Skeletal muscle cell (primary cell): ENCODE data around the gene SSBP3.
"Not testable (repeated sequence)": the region's sequence is repeated elsewhere in the genome, so short reads cannot be mapped to it uniquely, and the experiment has no call there.

Source experiments
- DNase-seq: peaks from one replicate; pipeline ENCODE4 v3.0.0-alpha.2; 2010; ENCODE audit warnings: low read depth
- H3K4me3 ChIP-seq: 2 replicates; pipeline ENCODE4 v1.5.1; 2011; ENCODE audit warnings: low read depth, mild to moderate bottlenecking, control low read depth, low read length, moderate library complexity

SSBP3 gene

DNA sequence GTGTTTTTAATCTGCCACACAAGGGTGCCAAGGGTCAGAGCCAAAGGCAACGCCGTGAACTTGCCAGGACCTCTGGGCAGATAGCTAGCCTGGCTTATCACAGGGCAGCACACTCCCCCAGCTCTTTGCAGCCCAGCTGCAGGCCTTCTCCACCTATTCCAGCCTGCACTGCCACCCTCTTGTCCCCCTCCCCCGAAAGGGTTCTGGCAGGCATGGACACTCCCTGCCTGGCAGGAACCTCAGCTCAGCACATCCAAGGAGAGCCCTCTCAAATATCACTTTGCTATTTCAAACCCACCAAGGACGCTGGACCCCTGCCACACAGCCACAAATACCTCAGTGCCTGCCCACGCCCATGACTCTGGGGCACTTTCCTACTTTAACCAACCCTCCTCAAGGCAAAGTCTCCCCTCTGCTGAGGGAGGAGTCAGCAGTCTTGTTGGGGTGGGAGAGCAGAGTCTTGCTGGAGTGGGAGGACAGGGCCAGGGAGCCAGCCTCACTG lies 9.1 kb downstream of the SSBP3 start:
- no peak for DNase-seq
- no peak overlapping the region for H3K4me3 ChIP-seq

DNA sequence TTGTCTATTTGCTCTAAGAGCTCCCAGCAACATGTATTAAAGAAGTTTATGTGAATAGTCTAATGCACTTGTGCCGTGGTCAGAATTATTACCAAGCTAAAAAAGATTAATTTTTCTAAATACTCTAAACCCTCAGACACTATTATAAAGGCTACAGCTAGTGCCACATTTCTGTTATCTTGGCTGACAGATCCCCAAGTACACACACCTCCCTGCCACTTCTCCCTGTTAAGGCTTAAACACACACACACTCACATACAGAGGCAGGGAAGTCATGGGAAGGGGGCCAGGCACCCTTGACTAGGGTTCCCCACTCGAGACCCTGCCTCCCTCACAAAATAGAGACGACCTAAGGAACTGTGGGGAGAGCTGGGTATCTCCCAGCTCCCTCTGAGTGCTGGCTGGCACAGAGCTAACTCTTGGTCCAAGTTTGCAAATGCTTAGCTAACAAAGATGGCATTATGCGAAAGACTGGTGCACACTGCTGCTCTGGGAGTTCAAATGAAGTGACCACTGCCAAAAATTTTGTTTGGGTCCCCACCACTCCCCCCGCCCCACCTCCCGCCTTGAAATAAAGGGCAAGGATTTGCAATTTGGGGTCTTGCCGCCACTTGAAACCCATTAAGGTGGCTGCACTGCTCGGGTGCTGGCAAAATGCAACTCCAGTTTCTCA lies 9.8 kb downstream of the SSBP3 start:
- no peak for DNase-seq
- H3K4me3 ChIP-seq = no peak overlapping the region

DNA sequence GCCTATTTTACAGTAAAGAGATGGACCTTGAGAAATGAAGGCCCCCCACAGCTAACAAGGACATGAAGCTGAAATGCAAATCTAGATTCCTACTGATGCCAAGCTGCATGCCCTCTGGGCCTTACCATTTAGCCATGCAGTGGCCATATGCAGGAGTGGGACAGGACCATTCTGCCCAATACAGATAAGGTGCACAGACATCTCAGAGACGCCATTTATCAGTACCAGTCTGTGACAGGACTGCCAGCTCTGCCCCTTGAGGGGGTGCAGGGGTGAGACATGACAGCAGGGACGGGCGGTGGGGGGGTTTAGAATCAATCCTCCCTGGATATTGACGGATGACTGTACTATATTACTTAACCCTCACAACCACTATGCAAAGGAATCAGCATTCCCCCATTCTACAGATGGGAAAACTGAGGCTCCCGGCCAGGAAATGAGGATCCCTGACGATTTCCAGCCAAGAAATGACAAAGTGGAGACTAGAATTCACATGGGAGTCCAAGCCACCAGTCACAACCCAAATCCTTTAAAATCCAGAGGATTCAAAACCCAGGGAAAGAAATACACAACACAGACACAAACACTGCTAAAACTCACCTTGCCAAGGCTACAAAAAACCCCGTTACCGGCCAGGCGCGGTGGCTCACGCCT lies 10.8 kb downstream of the SSBP3 start:
- DNase-seq = no peak
- H3K4me3 ChIP-seq = no peak overlapping the region

DNA sequence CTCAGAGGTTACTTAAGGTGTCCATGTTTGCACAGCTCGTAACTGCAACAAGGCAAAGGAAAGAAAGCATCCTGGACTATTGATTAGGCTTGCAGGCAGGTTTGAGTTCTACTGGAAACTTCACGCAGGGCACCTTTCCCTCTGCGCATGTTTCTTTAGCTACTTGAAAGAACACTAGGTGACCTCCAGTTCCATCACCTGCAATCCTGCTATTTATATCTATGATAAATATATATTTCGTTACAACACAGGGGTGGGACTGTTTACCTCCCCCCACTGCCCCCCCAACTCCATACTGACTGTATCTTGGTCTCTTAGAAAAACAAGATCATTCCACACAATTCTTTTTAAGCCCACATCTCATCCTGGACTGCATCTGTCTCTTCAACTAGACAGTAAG lies 12.1 kb downstream of the SSBP3 start:
- DNase-seq = no peak

DNA sequence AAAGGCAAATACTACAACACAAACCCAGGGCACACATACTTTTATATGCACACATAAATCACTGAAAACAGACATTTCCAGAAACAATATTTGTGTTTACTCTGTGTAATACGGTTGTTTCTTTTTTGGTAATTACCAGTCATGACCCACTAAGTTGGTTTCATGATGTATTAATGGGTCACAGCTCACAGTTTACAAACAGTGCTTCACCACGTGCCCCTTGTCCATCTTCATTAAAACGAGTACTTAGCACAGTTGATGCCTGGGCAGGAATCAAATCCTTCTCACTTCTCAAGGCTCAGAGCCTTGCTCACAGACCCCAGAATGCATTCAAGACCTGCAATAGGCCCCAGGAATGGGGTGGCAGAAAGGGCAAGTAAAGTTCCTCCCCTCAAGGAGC lies 13.8 kb downstream of the SSBP3 start:
- DNase-seq = no peak

More for the DNA sequence above, 12.1 kb downstream of the SSBP3 start:
- H3K4me3 ChIP-seq = no peak overlapping the region

DNA sequence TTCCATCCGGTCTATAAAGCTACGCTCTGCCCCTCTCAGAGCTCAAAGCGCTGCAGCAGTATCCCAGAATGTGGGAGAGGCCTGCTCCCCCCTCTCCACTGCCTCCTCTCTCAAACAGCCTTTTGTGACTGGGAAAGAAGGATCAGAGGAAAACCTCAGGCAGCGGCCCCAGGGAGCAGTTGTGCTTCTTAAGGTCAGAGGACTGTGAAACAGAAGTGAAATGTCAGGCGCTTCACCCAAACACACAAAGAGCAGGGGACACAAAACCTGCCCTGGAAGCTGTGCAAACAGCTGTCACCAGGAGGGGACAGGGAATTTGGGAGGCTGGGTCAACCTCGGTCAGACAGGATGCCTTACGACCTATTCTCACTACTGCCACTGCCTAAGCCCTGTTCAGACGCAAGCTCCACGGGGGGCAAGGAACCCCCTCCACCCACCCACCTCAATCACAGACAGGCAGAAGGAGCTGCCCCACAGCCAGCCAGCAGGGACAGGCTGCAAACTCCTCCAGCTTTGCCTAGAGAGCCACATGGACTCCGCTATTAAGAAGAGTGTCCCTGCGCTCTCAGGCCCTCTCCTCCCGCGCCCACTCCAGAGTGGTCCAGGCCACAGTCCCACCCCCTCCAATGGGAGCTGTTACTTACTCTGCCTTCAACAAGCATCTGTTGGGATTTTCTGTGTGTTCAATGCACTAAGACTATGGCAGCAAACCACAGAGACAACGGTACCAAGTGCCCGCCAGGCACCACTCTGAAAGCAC lies 14.6 kb downstream of the SSBP3 start:
- no peak for DNase-seq
- no peak overlapping the region for H3K4me3 ChIP-seq

More for the DNA sequence above, 13.8 kb downstream of the SSBP3 start:
- no peak overlapping the region for H3K4me3 ChIP-seq

DNA sequence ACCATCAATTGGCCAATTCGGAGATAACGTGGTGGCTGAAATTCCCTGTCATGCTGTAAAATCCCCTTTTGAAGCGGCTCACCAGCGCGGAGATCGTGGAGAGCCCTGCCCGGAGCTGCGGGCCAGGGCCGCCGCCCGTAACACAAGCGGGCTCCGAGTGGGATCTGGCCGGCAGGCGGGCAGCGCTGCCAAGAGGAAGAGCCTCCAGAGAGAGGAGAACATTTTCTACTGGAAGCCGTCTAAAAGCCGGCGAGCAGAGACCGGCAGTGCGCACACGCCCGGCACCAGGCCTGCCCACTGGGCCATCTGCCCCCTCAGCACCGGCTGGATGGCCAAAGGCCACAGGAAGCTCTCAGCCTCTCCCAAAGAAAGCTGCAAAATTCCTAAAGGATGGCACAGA lies 15.5 kb downstream of the SSBP3 start:
- H3K4me3 ChIP-seq = no peak overlapping the region
- no peak for DNase-seq

DNA sequence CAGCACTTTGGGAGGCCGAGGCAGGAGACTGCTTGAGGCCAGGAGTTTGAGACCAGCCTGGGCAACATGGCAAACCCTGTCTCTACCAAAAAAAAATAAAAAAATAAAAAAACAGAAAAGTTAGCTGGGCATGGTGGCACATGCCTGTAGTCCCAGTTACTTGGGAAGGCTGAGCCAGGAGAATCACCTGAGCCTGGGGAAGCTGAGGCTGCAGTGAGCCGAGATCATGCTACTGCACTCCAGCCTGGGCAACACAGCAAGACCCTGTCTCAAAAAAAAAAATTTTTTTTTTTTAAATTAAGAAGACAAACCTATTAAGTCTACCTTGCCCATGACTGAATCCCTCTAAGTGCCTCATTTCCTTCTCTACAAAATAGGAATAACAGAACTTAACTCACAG lies 16.6 kb downstream of the SSBP3 start:
- DNase-seq, H3K4me3 ChIP-seq: not testable (repeated sequence)

DNA sequence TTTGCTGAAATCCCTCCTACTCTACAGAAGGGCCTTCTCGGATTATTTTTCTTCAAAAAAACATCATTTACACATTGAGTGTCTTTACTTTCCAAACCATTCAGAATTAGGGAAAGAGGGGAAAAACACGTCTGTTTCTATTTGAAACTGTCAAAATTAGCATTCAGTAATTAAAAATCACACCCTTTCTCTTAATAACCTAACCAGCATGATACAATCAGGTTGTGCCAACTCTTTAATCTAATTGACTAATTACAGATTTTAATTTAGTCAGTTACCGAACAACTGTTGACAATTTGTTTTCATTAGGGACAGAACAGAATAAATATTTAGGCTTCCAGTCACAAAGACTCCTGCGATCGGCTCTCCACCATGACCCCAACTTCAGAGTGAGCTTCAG lies 18.8 kb downstream of the SSBP3 start:
- no peak overlapping the region for H3K4me3 ChIP-seq
- no peak for DNase-seq

DNA sequence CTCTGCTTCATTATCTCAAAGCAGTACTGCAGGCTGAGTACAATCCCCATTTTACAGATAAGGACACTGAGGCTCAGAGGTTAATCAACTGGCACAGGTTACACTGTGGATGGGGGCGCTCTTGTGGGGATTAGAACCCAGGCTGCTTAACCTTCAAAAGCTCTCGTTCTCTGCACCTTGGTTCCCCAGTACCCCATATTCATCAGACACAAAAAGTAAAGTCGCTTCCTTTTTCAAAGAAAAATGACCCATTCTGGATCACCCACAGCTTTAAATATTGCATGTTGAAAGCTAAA lies 20.5 kb downstream of the SSBP3 start:
- no peak for DNase-seq
- no peak overlapping the region for H3K4me3 ChIP-seq

DNA sequence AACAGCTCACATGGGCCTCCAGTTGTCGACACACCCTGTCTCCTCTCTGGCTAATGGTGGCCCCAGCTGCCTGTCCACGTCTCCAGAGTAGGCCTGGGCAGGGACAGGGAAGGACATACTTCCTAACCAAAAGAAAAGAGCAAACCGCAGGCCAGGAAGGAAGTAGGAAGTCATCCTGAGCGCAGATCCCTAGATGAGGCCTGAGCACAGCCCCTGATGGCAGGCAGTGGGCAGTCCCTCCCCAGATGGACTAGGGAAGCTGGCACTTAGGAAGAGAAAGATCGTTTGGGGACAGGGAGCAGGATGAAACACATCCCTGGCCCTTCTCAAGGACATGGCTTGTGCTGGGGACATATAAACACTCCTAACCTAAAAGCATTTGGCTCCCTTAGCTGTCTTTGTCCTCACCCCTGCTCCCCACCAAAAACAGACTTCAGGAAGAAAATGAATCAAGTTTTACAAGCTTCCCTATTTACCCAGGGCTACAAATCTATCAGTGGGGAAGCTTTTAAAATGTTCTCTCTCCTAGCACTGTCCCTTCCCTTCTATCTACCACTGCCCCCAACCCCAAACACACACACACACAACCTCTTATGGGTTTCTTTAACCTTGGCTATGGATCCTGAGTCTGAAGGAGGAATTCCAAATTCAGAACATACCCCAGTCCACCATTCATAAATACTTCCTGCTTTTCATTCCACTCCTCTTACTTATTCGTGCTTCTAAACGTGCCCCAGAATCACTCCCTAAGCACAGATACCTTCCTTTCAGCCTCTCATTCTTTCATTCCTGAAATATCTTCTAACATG lies 21.1 kb downstream of the SSBP3 start:
- no peak for DNase-seq
- no peak overlapping the region for H3K4me3 ChIP-seq

DNA sequence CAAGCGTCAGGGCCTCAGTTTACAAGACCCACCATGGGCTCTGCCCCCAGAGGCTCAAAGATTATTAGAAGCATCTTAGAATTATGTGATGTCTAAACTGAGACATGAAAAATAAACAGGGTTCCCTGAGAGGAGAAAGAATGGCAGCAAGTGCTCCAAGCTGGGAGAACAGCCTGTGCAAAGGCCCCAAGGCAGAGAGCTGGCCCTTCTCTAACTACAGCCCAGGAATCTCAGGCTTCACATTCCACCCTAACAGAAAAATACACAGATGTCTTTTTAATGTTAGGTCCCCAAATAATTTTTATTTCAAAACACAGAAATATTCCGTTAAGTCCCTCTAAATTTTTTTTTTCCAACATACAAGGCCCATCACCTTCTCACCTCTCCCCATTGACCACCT lies 21.7 kb downstream of the SSBP3 start:
- no peak for DNase-seq
- no peak overlapping the region for H3K4me3 ChIP-seq

DNA sequence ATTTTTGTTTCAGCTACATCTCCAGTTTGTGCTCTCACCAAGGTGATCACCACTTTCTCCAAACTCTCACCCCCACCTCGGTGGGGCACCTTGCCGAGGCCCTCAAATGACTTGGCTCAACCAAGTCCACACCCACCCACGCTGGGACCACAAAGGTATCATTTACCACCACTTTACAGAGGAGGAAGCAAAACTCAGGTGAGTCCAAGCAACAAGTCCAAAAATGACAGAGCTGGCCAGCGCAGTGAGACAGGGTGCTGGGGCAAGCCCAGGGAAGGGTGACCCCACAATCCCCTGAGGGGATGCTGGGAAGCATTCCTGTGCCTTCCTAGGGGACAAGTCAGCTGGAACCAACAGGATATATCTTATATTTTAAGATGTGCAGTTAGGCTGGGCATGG lies 24.7 kb downstream of the SSBP3 start:
- H3K4me3 ChIP-seq = no peak overlapping the region
- DNase-seq = no peak

DNA sequence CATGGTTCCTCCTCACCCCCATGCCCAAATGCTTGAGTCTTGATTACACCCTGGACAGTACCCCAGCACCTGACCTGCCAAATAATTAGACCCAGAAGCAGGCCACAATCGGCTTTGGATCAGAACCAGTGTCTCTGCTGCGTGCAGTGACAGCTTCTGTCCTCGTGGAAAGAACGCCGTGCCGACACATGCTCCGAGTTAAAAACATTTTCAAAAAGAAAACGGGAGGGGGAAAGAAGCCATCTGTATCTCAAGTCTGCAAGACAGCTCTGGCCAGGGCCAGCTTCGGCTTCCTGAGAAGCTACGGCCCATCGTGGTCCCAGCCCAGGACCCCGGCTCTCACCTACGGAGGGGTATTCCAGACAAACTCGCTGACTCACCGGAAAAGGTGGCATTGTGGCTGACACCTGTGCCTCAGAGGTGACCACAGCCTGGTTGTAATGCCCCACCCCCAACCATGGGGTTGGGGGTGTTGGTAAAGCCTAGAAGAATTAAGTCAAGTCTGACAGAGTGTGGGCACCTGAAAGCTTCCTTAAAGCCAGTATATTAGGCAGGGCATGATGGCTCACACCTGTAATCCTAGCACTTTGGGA lies 25.8 kb downstream of the SSBP3 start:
- DNase-seq = no peak
- no peak overlapping the region for H3K4me3 ChIP-seq

DNA sequence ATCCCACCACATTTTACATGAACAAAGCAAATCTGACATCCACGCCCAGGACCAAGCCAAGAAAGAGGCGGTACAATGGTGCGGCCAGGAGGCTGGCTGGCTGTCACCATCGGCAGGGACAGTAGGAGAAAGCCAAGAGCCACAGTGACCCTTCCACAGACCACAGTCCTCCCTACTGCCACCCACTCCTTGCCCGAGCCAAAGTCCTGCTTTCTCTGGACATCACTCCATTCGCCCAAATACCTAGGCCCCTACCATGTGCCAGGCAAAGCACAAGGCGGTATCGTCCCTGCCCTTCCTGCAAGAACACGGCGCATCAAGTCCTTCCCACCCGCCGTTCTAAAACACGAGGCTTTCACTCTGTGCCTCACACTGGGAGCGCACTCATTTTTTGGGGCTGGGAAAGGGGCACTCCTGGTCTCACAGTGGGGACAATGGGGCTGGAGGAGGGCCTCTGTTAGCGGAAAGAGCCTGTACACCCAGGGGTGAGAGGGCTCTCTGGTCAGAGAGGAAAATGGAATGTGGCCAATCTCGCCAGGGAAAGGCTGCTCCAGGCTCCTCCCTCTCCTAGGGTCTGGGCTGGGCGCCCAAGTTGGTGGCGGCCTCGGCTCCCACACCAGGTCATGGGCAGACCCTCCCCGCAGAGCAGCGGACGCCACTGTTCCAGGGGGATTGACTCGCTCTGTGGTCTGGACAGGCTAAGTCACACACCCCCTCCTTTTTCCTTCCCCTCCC lies 26.5 kb downstream of the SSBP3 start:
- H3K4me3 ChIP-seq = no peak overlapping the region
- no peak for DNase-seq

DNA sequence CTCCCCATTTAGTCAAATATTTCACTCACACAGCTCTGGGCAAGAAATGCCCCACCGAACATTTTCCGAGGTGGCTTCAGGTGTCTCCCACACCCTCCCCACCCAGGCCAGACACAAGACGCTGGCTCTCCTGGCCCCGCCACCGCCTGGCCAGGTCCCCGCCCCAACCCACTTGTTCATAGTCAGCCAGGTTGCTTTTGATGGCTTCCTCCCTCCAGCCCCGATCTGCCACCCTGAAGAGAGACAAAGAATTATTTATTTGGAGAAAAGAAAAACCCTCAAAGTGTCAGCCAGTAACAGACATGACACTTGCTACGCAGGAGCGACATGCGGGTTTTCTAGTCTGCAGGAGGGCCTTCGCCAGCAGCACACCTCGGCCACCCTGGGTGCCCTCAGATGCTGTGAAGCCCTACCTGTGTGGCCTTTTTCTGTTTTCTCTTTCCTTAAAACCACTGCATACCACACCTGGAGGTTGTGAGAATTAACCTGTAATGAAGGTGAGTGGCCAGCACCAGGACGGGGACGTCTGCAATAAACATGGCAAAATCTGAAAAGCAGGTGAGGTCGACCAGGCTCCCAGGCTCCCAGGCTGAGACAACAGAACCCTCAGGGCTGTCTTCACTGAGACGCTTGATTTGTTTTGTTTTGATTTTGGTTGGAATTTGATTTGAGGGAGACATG lies 27.2 kb downstream of the SSBP3 start:
- H3K4me3 ChIP-seq = no peak overlapping the region
- no peak for DNase-seq

DNA sequence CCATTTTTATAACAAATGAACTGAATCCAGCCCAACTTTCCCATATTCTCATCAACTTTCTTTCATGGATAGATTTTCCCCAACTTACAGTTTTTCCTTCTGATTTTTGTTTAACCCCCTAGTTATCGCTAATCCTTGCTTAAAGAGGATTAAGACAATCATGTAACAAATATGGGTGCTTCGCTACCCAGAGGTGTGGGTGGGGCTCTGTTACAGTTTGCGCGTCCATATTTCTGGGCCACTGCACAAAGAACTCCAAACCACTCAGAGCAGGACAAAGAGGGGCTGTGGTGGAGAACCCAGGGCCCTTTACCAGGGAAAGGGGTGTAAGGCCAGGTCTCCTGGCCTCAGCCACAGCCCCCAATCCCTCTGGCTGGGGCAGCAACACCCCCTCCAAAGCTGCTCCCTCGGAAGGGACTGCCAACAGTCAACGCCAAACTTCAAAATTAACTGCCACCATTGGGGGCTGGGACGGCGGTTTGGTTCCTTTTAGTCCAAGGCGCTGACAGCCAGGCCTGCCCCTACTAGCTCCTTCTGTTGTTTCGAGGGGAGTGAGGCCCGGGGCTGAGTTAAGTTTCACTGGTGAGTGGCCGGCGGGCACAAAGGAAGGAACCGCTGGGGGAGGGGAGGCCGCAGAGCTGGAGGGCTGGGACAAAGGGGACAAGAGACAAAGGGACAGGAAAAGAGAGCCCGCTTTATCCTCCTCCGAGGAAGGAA lies 27.9 kb downstream of the SSBP3 start:
- DNase-seq = no peak
- no peak overlapping the region for H3K4me3 ChIP-seq
